ENCODE results near the gene AFAP1. TPM values are rescaled to one million over a fixed set of nuclear protein-coding genes. Genes with fewer than 3 reads are reported as not detected.

Gene AFAP1
- total and polyA plus RNA-seq, 5 donors from 2014 or later: 1.8 to 5.0 (median 2.2) TPM

GRCh38 chr4:7838136-7838782 is 101.4 kb downstream of the AFAP1 start:
- Mint-ChIP-seq H3K36me3 (peaks cover 15% of the 10 kb centered on the region), H3K9me3 (peaks cover 0 to 2% (median 0%) of the 10 kb centered on the region in 7 donors), H3K4me3 (no peak overlapping the region), H3K27me3 (peaks cover 4% of the 10 kb centered on the region), H3K4me1 (peaks cover 0 to 3% (median under 1%) of the 10 kb centered on the region in 4 donors), H3K27ac (peak overlapping the region in 1 of 3 donors; percentile 80)
- no peaks in the 10 kb centered on the region for H3K27me3 ChIP-seq (ENCODE audit: control insufficient read depth, insufficient read depth, low read length)
- H3K4me3 ChIP-seq (ENCODE audit: low read depth, low read length): no peak overlapping the region
- no peak overlapping the region for H3K27ac ChIP-seq (ENCODE audit: insufficient read depth, low read length, poor library complexity, severe bottlenecking)
- ATAC-seq (ENCODE audit: low read depth in 2 of 2) (no peak), DNase-seq (no peak)
- H3K4me1 ChIP-seq (ENCODE audit: control insufficient read depth, insufficient read depth, low read length, poor library complexity, severe bottlenecking): no peaks in the 10 kb centered on the region
- H3K9me3 ChIP-seq (ENCODE audit: control insufficient read depth in 2 of 2, low read length in 2 of 2): no peaks in the 10 kb centered on the region
- H3K36me3 ChIP-seq (ENCODE audit: control insufficient read depth, insufficient read depth, low read length): peaks cover 3% of the 10 kb centered on the region

- H3K4me3 ChIP-seq (ENCODE audit: low read depth, low read length): no peak overlapping the region
- ATAC-seq (ENCODE audit: low read depth in 2 of 2) (no peak), DNase-seq (no peak)
- no peaks in the 10 kb centered on the region for H3K9me3 ChIP-seq (ENCODE audit: control insufficient read depth in 2 of 2, low read length in 2 of 2)
- H3K4me3 Mint-ChIP-seq: no peak overlapping the region
- H3K4me1 ChIP-seq (ENCODE audit: control insufficient read depth, insufficient read depth, low read length, poor library complexity, severe bottlenecking): no peaks in the 10 kb centered on the region
- H3K4me1 Mint-ChIP-seq: peaks cover under 1 to 8% (median 3%) of the 10 kb centered on the region in 4 donors
- H3K27me3 ChIP-seq (ENCODE audit: control insufficient read depth, insufficient read depth, low read length): no peaks in the 10 kb centered on the region
- no peak overlapping the region for H3K27ac ChIP-seq (ENCODE audit: insufficient read depth, low read length, poor library complexity, severe bottlenecking)
- peaks cover 4% of the 10 kb centered on the region for H3K27me3 Mint-ChIP-seq
- no peak overlapping the region for H3K27ac Mint-ChIP-seq
- peaks cover under 1% of the 10 kb centered on the region for H3K36me3 ChIP-seq (ENCODE audit: control insufficient read depth, insufficient read depth, low read length)
- H3K9me3 Mint-ChIP-seq: peaks cover 0 to 2% (median 0%) of the 10 kb centered on the region in 7 donors
- H3K36me3 Mint-ChIP-seq: peaks cover 15% of the 10 kb centered on the region
These were observed 102.0 kb downstream of the AFAP1 start for GRCh38 chr4:7837597-7838135.

GRCh38 chr4:7831858-7832730 is 107.6 kb downstream of the AFAP1 start:
- no peaks in the 10 kb centered on the region for H3K9me3 ChIP-seq (ENCODE audit: control insufficient read depth in 2 of 2, low read length in 2 of 2)
- no peak for ATAC-seq (ENCODE audit: low read depth in 2 of 2)
- no peak for DNase-seq
- H3K36me3 ChIP-seq (ENCODE audit: control insufficient read depth, insufficient read depth, low read length): no peaks in the 10 kb centered on the region
- Mint-ChIP-seq H3K27me3 (no peaks in the 10 kb centered on the region), H3K36me3 (peaks cover 3% of the 10 kb centered on the region), H3K27ac (peak overlapping the region; percentile 63 to 93 (median 83)), H3K9me3 (peaks cover 0 to 2% (median 0%) of the 10 kb centered on the region in 7 donors), H3K4me3 (peak overlapping the region; percentile 52 to 83 (median 79)), H3K4me1 (peaks cover 33 to 57% (median 46%) of the 10 kb centered on the region in 4 donors)
- H3K27me3 ChIP-seq (ENCODE audit: control insufficient read depth, insufficient read depth, low read length): no peaks in the 10 kb centered on the region
- H3K4me1 ChIP-seq (ENCODE audit: control insufficient read depth, insufficient read depth, low read length, poor library complexity, severe bottlenecking): peaks cover 43% of the 10 kb centered on the region
- peak overlapping the region; percentile 68 for H3K27ac ChIP-seq (ENCODE audit: insufficient read depth, low read length, poor library complexity, severe bottlenecking)
- H3K4me3 ChIP-seq (ENCODE audit: low read depth, low read length): peak overlapping the region; percentile 72

- Histone ChIP-seq H3K4me3 (ENCODE audit: low read depth, low read length) (peak overlapping the region; percentile 72), H3K27me3 (ENCODE audit: control insufficient read depth, insufficient read depth, low read length) (no peaks in the 10 kb centered on the region), H3K9me3 (ENCODE audit: control insufficient read depth in 2 of 2, low read length in 2 of 2) (no peaks in the 10 kb centered on the region), H3K36me3 (ENCODE audit: control insufficient read depth, insufficient read depth, low read length) (no peaks in the 10 kb centered on the region), H3K27ac (ENCODE audit: insufficient read depth, low read length, poor library complexity, severe bottlenecking) (peak overlapping the region; percentile 68), H3K4me1 (ENCODE audit: control insufficient read depth, insufficient read depth, low read length, poor library complexity, severe bottlenecking) (peaks cover 43% of the 10 kb centered on the region)
- Mint-ChIP-seq H3K4me3 (peak overlapping the region; percentile 52 to 83 (median 79)), H3K27me3 (no peaks in the 10 kb centered on the region), H3K4me1 (peaks cover 33 to 61% (median 50%) of the 10 kb centered on the region in 4 donors), H3K9me3 (peaks cover 0 to 2% (median 0%) of the 10 kb centered on the region in 7 donors), H3K36me3 (peaks cover 8% of the 10 kb centered on the region), H3K27ac (peak overlapping the region; percentile 63 to 93 (median 83))
- DNase-seq (peak; percentile 9 to 56 (median 43)), ATAC-seq (ENCODE audit: low read depth in 2 of 2) (peak; percentile 57 to 58)
These were observed 108.3 kb downstream of the AFAP1 start for GRCh38 chr4:7831330-7831729.

- Mint-ChIP-seq H3K27me3 (no peaks in the 10 kb centered on the region), H3K4me3 (peak overlapping the region; percentile 52 to 83 (median 79)), H3K36me3 (peaks cover 8% of the 10 kb centered on the region), H3K9me3 (peaks cover 0 to 2% (median 0%) of the 10 kb centered on the region in 7 donors), H3K27ac (peak overlapping the region; percentile 63 to 93 (median 83)), H3K4me1 (peaks cover 33 to 61% (median 50%) of the 10 kb centered on the region in 4 donors)
- H3K27me3 ChIP-seq (ENCODE audit: control insufficient read depth, insufficient read depth, low read length): no peaks in the 10 kb centered on the region
- H3K4me3 ChIP-seq (ENCODE audit: low read depth, low read length): peak overlapping the region; percentile 72
- H3K9me3 ChIP-seq (ENCODE audit: control insufficient read depth in 2 of 2, low read length in 2 of 2): no peaks in the 10 kb centered on the region
- H3K4me1 ChIP-seq (ENCODE audit: control insufficient read depth, insufficient read depth, low read length, poor library complexity, severe bottlenecking): peaks cover 43% of the 10 kb centered on the region
- H3K36me3 ChIP-seq (ENCODE audit: control insufficient read depth, insufficient read depth, low read length): no peaks in the 10 kb centered on the region
- no peak for DNase-seq
- no peak for ATAC-seq (ENCODE audit: low read depth in 2 of 2)
- H3K27ac ChIP-seq (ENCODE audit: insufficient read depth, low read length, poor library complexity, severe bottlenecking): peak overlapping the region; percentile 68
These were observed 108.9 kb downstream of the AFAP1 start for GRCh38 chr4:7830747-7831146.

GRCh38 chr4:7829652-7830580 is 109.7 kb downstream of the AFAP1 start:
- peaks cover 43% of the 10 kb centered on the region for H3K4me1 ChIP-seq (ENCODE audit: control insufficient read depth, insufficient read depth, low read length, poor library complexity, severe bottlenecking)
- peak overlapping the region; percentile 42 for H3K4me3 ChIP-seq (ENCODE audit: low read depth, low read length)
- H3K9me3 ChIP-seq (ENCODE audit: control insufficient read depth in 2 of 2, low read length in 2 of 2): no peaks in the 10 kb centered on the region
- DNase-seq (no peak), ATAC-seq (ENCODE audit: low read depth in 2 of 2) (no peak)
- H3K27ac Mint-ChIP-seq: peak overlapping the region in 1 of 3 donors; percentile 89
- peaks cover 33 to 61% (median 50%) of the 10 kb centered on the region in 4 donors for H3K4me1 Mint-ChIP-seq
- H3K36me3 ChIP-seq (ENCODE audit: control insufficient read depth, insufficient read depth, low read length): no peaks in the 10 kb centered on the region
- no peaks in the 10 kb centered on the region for H3K27me3 Mint-ChIP-seq
- peaks cover 0 to 2% (median 0%) of the 10 kb centered on the region in 7 donors for H3K9me3 Mint-ChIP-seq
- peak overlapping the region in 3 of 4 donors; percentile 9 to 54 (median 25) for H3K4me3 Mint-ChIP-seq
- peak overlapping the region; percentile 68 for H3K27ac ChIP-seq (ENCODE audit: insufficient read depth, low read length, poor library complexity, severe bottlenecking)
- H3K36me3 Mint-ChIP-seq: peaks cover 8% of the 10 kb centered on the region
- H3K27me3 ChIP-seq (ENCODE audit: control insufficient read depth, insufficient read depth, low read length): no peaks in the 10 kb centered on the region
